Epithelial cell of proximal tubule (primary cell): ENCODE results near the gene SPRING1. TPM values are rescaled to one million over a fixed set of nuclear protein-coding genes. Genes with fewer than 3 reads are reported as not detected.

Experiments
- DNase-seq: peaks from one replicate; pipeline ENCODE4 v3.0.0-alpha.2; 2011; ENCODE audit warnings: low read depth
- H3K4me3 ChIP-seq: 2 replicates; pipeline ENCODE4 v1.5.1; 2011; ENCODE audit warnings: low read depth, mild to moderate bottlenecking, low read length
- total RNA-seq: library from RNA; depleted of rRNA; stranded (reverse); fragments of >200 nt; gene quantifications from 2 replicates; pipeline ENCODE4 v1.2.3, GENCODE V29; 2015
- TF ChIP-seq, protein P1 (sequence below): conservative IDR thresholded peaks from 2 replicates; pipeline ENCODE4 v1.5.1; 2012; ENCODE audit warnings: low read depth, mild to moderate bottlenecking, low read length

Gene SPRING1
- total RNA-seq, 1 donor from 2014 or later: 49.9 TPM

- no peak overlapping the region for H3K4me3 ChIP-seq
- no peak for DNase-seq
- TF ChIP-seq, protein P1, sequence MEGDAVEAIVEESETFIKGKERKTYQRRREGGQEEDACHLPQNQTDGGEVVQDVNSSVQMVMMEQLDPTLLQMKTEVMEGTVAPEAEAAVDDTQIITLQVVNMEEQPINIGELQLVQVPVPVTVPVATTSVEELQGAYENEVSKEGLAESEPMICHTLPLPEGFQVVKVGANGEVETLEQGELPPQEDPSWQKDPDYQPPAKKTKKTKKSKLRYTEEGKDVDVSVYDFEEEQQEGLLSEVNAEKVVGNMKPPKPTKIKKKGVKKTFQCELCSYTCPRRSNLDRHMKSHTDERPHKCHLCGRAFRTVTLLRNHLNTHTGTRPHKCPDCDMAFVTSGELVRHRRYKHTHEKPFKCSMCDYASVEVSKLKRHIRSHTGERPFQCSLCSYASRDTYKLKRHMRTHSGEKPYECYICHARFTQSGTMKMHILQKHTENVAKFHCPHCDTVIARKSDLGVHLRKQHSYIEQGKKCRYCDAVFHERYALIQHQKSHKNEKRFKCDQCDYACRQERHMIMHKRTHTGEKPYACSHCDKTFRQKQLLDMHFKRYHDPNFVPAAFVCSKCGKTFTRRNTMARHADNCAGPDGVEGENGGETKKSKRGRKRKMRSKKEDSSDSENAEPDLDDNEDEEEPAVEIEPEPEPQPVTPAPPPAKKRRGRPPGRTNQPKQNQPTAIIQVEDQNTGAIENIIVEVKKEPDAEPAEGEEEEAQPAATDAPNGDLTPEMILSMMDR: no peak
Measured at GRCh38 chr12:116727891-116728290, 10.0 kb downstream of the SPRING1 start.

GRCh38 chr12:116727261-116727660 lies 10.6 kb downstream of the SPRING1 start:
- TF ChIP-seq, protein P1: no peak

GRCh38 chr12:116726694-116727093 lies 11.2 kb downstream of the SPRING1 start:
- no peak overlapping the region for H3K4me3 ChIP-seq
- no peak for DNase-seq
- TF ChIP-seq, protein P1: no peak

More at GRCh38 chr12:116727261-116727660, 10.6 kb downstream of the SPRING1 start:
- H3K4me3 ChIP-seq: no peak overlapping the region
- DNase-seq: no peak

DNA sequence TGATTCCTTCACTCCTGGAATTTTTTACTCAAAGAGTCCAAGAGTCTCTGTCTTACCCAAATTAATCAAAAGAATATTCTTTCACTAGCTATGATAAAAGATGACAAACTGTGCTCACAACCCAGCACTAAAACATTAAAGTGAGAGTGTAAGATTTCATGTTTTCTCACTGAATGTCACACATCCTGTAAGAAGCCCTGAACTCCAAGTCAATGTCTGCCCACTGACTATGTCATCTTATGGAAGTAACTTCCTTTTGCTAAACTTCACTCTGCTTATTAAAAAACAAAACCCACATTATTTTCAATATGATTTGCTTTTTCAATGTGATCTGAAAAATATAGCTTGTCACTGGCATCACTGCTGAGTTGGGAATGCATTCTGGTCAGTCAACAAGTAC lies 15.6 kb downstream of the SPRING1 start:
- DNase-seq: no peak
- TF ChIP-seq, protein P1: no peak
- H3K4me3 ChIP-seq: no peak overlapping the region

DNA sequence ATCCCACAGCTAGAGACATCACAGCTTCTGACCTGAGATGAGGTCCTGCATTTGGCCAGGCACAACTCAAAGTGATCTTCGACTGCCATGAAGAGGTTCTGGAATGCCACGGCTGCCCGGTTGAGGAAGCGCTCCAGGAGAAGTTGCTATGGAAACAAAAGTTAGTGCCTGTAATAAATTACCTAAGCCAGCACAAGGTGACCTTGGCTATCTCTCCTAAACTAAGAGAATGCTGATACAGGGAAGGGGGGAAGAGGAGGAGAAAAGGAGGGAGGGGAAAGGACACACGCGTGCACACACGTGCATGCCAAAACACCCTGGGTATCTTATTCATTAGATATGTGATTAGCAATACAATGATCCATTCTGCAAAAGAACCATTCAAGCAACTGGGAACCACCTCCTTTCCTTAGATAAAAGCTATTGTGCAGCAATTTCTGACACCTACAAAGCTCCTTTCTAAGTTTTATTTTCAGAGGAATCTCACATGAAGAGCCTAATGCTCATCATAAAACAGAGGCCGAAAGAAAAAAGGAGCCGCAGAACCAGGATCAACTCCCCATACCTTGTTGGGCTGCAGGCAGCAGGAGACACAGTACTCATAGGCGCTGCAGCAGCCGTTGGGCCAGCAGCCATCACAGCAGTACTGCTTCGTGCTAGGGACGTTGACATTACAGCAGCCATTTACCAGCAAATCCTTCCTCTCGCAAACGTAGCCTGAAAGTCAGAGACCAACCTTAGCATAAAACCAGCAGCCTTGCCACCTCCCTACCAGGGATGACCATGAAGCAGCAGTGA lies 17.9 kb downstream of the SPRING1 start:
- peak overlapping the region; percentile 21 for H3K4me3 ChIP-seq
- DNase-seq: peak; percentile 33
- TF ChIP-seq, protein P1: no peak

DNA sequence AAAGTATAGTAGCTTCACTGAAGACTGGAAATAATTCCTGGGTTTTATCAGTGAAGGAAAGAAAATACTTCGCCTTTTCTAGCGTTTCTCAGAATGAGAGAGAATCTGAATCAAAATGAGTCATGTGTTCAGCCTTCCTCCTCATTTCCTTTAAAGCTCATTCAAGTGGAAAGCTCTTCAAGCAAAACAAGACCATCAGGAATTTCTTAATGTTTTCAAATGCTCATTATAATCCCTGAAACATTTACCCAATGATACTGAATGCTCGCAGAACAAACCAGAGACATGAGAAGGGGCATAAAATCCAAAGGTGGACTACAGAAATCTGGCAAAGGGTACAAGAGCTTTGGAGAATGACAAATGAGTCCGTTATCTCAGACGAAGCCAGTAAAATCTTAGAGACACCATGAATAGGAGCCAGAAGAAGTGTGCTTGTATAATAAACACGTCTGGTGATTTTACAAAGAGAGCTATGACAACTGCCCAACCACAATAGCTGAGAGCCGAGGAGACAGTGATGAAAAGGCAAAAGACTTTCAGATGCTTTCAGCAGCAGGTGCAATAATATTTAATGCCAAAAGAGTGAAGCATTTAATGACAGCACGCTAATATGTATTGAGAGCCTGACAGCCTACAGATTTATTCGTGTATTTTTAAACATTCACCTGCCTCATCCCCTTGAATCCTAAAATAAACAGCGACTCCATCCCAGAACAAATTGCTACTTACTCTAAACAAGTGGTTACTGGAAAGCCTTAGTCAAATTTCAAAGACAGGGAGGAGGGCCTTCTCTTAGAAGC lies 19.0 kb downstream of the SPRING1 start:
- peak overlapping the region; percentile 21 for H3K4me3 ChIP-seq
- TF ChIP-seq, protein P1: no peak
- DNase-seq: peak; percentile 73
